ENCODE measurements around the gene SLC6A12.

Gene SLC6A12

DNA sequence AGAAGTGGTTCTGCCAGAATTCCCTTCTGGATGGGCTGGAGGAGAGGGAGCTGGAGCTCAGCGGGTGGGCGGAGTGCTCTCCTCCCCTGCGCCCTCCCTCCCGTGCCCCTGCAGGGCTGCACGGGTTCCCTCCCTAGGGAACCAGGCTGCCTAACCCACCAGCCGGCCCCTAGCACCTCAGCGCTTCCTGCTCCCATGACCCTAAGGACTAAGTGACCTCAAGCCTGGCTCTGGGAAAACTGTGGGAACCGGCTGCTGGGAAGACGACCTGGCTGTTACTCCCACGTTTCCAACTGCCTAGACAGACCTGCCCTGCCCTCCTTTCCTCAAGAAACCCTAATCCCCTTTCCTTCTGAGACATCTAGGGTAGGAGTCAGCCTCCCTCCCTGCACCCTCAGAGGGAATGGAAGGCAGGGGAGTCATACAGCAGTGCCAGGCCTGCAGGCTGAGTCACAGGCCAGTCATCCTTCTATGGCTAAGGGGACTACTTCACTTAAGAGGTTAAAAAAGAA, 31.5 kb downstream of the SLC6A12 start:
- H3K4me3 ChIP-seq (ENCODE audit: low read depth in 1 of 2, low read length in 2 of 2), result no peak overlapping the region
- H3K4me1 ChIP-seq (ENCODE audit: control insufficient read depth in 1 of 2, insufficient read depth in 2 of 2, low read length in 2 of 2), result peaks cover 13% of the 10 kb centered on the region in 2 donors
- H3K36me3 ChIP-seq (ENCODE audit: control insufficient read depth in 1 of 2, insufficient read depth in 2 of 2, low read length in 2 of 2), result no peaks in the 10 kb centered on the region
- no peaks in the 10 kb centered on the region for H3K9me3 ChIP-seq (ENCODE audit: control insufficient read depth in 1 of 2, low read length in 2 of 2)
- H3K27me3 ChIP-seq (ENCODE audit: low read depth, low read length), result peaks cover 3% of the 10 kb centered on the region
- H3K27ac ChIP-seq (ENCODE audit: low read length), result no peak overlapping the region

DNA sequence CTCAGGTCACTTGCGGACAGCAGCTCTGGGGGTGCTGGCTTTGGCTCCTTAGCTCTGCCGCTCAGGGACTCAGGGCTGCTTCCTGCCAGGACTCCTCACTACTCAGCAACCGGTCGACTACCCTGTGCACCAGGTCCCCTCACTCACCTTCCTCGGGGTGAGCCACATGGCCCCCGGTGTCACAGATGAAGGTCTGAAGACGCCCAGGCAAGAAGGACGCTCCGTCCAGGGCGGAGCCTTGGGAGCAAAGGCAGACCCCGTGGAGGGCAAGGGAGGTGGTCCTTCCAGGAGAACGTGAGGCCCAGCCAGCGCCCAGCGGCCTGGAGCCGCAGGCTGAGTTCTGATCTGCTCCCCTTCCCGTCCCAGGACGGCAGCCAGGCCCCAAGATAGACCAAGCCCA, 32.0 kb downstream of the SLC6A12 start:
- peaks cover 13 to 18% of the 10 kb centered on the region in 2 donors for H3K4me1 ChIP-seq (ENCODE audit: control insufficient read depth in 1 of 2, insufficient read depth in 2 of 2, low read length in 2 of 2)
- H3K27me3 ChIP-seq (ENCODE audit: low read depth, low read length), result peaks cover 3% of the 10 kb centered on the region
- no peaks in the 10 kb centered on the region for H3K9me3 ChIP-seq (ENCODE audit: control insufficient read depth in 1 of 2, low read length in 2 of 2)
- no peak overlapping the region for H3K4me3 ChIP-seq (ENCODE audit: low read depth in 1 of 2, low read length in 2 of 2)
- no peak overlapping the region for H3K27ac ChIP-seq (ENCODE audit: low read length)
- no peaks in the 10 kb centered on the region for H3K36me3 ChIP-seq (ENCODE audit: control insufficient read depth in 1 of 2, insufficient read depth in 2 of 2, low read length in 2 of 2)

DNA sequence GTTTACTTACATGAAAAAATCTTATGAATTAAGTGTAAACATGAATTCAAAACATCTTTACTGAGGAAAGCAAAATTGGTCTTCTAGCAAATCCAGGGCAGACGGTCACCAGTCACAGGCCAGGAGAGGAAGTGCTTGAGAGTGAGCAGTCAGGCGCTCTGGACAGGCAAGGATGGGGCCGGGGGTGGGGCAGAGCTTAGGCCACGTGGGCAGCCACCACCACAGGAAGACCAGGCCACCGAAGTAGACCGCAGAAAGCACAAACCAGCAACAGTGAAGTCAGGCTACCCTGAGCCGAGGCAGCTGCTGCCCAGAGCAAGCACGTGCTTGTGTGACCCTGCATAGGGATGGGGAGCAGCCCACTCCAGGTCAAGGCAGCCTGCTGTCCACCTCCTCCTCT, 33.5 kb downstream of the SLC6A12 start:
- H3K4me1 ChIP-seq (ENCODE audit: control insufficient read depth in 1 of 2, insufficient read depth in 2 of 2, low read length in 2 of 2), result peaks cover 13 to 28% of the 10 kb centered on the region in 2 donors
- H3K27ac ChIP-seq (ENCODE audit: low read length), result no peak overlapping the region
- H3K27me3 ChIP-seq (ENCODE audit: low read depth, low read length), result peaks cover 3% of the 10 kb centered on the region
- no peaks in the 10 kb centered on the region for H3K36me3 ChIP-seq (ENCODE audit: control insufficient read depth in 1 of 2, insufficient read depth in 2 of 2, low read length in 2 of 2)
- H3K9me3 ChIP-seq (ENCODE audit: control insufficient read depth in 1 of 2, low read length in 2 of 2), result no peaks in the 10 kb centered on the region
- H3K4me3 ChIP-seq (ENCODE audit: low read depth in 1 of 2, low read length in 2 of 2), result no peak overlapping the region

DNA sequence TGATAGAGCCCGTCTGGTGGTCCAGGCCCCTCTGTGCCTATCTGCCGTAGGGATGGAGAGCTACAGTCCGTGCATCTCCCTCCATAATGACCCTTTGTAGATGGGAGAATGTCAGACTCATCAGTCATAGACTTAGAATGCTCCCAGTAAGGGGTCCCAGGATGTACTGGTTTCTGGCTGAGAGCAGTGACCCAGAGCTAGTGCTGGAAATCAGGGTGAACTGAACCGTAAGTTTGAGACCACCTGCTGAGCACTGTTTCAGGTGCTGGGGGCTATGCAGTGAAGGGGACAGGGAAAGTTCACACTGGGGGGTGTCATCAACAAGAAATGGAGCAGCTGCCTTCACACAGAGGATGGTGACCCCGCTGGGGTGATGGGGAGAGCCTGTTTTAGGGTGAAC, 34.1 kb downstream of the SLC6A12 start:
- peaks cover 3% of the 10 kb centered on the region for H3K27me3 ChIP-seq (ENCODE audit: low read depth, low read length)
- H3K4me3 ChIP-seq (ENCODE audit: low read depth in 1 of 2, low read length in 2 of 2), result no peak overlapping the region
- peaks cover 13 to 31% of the 10 kb centered on the region in 2 donors for H3K4me1 ChIP-seq (ENCODE audit: control insufficient read depth in 1 of 2, insufficient read depth in 2 of 2, low read length in 2 of 2)
- H3K9me3 ChIP-seq (ENCODE audit: control insufficient read depth in 1 of 2, low read length in 2 of 2), result no peaks in the 10 kb centered on the region
- H3K36me3 ChIP-seq (ENCODE audit: control insufficient read depth in 1 of 2, insufficient read depth in 2 of 2, low read length in 2 of 2), result no peaks in the 10 kb centered on the region
- H3K27ac ChIP-seq (ENCODE audit: low read length), result no peak overlapping the region

DNA sequence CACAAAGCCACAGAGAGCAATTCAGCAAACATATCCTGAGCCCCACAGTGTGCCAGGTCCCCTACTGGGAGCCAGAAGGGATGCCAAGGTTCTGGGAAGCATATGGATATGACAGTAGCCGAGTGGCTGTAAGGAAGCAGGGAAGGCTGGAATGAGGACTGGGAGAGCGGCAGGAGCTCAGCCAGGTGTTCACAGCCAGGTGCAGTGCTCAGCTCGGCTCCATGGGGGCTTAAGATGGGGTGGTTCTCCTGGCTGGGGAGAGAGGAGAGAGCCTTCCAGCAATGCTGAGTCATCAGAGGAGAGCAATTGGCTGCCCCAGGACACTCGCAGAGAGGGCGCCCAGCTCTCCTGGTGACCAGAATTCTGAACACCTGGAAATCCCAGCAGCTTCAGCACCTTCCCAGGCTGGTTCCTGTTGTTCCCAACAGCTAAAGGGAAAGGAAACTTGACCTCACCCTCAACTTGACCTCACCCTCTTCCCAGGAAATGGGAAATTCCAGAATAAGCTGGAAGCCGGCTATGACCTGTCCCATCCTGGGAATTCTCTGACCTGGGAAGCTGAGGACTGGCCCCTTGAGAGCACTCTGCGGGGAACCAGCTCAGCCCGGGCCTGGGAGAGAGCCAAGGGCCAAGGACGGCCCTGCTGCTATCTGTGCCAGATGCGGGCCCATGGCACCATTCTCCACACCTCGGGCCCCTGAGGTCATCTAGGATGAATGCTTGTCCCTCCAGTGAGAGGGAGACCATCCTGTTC, 34.6 kb downstream of the SLC6A12 start:
- Histone ChIP-seq H3K27ac (ENCODE audit: low read length) (no peak overlapping the region), H3K9me3 (ENCODE audit: control insufficient read depth in 1 of 2, low read length in 2 of 2) (no peaks in the 10 kb centered on the region), H3K4me3 (ENCODE audit: low read depth in 1 of 2, low read length in 2 of 2) (no peak overlapping the region), H3K4me1 (ENCODE audit: control insufficient read depth in 1 of 2, insufficient read depth in 2 of 2, low read length in 2 of 2) (peaks cover 13 to 31% of the 10 kb centered on the region in 2 donors), H3K27me3 (ENCODE audit: low read depth, low read length) (peaks cover 3% of the 10 kb centered on the region), H3K36me3 (ENCODE audit: control insufficient read depth in 1 of 2, insufficient read depth in 2 of 2, low read length in 2 of 2) (no peaks in the 10 kb centered on the region)

DNA sequence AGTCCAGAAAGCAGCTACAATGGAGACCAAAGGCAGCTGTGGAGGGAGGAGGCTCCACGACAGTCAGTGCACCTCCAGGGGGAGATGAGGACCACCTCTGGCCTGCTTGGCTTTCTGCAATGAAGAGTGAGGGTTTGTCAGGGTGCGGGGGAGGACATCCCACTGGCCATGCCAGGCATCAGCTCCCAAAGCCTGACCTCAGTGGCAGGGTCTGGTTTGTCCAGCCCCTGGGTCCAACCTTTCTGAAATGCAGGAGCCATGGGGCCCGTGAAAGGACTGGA, 35.2 kb downstream of the SLC6A12 start:
- Histone ChIP-seq H3K4me3 (ENCODE audit: low read depth in 1 of 2, low read length in 2 of 2) (no peak overlapping the region), H3K27me3 (ENCODE audit: low read depth, low read length) (peaks cover 3% of the 10 kb centered on the region), H3K4me1 (ENCODE audit: control insufficient read depth in 1 of 2, insufficient read depth in 2 of 2, low read length in 2 of 2) (peaks cover 13 to 31% of the 10 kb centered on the region in 2 donors), H3K9me3 (ENCODE audit: control insufficient read depth in 1 of 2, low read length in 2 of 2) (no peaks in the 10 kb centered on the region), H3K27ac (ENCODE audit: low read length) (no peak overlapping the region), H3K36me3 (ENCODE audit: control insufficient read depth in 1 of 2, insufficient read depth in 2 of 2, low read length in 2 of 2) (no peaks in the 10 kb centered on the region)

DNA sequence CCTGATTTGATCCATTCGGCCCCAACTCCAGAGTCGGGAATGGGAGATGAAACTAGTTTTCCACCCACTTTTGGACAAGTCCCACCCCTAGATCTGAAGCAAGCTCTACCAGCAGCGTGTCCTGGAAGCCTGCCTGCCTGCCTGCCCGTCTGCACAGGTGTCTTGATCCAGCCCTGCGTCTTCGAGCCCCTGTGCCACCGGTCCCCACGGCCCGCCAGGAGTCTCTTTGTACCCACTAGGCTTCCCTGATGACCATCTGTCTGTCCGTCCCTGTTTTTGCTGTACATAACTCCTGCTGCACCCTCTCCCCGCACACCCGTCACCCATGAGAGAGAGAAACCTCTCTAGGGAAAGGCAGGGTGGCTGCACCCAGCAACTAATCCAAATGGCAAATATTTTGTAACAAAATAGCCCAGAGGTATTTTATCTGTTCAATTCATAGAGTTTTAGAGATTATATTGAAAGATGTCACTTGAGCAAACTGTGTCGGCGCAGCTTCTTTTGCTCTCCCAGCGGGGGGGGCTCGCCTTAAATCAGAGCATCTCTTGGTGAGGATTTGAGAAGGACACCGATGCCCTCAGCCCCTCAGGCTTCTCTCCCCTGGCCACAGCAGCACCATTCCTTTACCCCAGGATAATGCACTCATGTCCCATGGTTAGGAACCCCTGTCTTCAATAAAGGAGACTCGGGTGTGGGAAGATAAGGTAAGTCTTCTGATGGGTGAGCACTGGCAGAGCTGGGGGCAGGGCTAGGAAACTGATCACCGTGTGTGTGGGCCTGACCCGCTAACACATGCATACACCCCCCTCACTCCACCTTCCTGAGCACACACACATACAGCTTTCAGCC, 35.8 kb downstream of the SLC6A12 start:
- H3K4me3 ChIP-seq (ENCODE audit: low read depth in 1 of 2, low read length in 2 of 2), result no peak overlapping the region
- no peaks in the 10 kb centered on the region for H3K36me3 ChIP-seq (ENCODE audit: control insufficient read depth in 1 of 2, insufficient read depth in 2 of 2, low read length in 2 of 2)
- no peaks in the 10 kb centered on the region for H3K9me3 ChIP-seq (ENCODE audit: control insufficient read depth in 1 of 2, low read length in 2 of 2)
- peaks cover 13 to 32% of the 10 kb centered on the region in 2 donors for H3K4me1 ChIP-seq (ENCODE audit: control insufficient read depth in 1 of 2, insufficient read depth in 2 of 2, low read length in 2 of 2)
- H3K27me3 ChIP-seq (ENCODE audit: low read depth, low read length), result peaks cover 3% of the 10 kb centered on the region
- no peak overlapping the region for H3K27ac ChIP-seq (ENCODE audit: low read length)

DNA sequence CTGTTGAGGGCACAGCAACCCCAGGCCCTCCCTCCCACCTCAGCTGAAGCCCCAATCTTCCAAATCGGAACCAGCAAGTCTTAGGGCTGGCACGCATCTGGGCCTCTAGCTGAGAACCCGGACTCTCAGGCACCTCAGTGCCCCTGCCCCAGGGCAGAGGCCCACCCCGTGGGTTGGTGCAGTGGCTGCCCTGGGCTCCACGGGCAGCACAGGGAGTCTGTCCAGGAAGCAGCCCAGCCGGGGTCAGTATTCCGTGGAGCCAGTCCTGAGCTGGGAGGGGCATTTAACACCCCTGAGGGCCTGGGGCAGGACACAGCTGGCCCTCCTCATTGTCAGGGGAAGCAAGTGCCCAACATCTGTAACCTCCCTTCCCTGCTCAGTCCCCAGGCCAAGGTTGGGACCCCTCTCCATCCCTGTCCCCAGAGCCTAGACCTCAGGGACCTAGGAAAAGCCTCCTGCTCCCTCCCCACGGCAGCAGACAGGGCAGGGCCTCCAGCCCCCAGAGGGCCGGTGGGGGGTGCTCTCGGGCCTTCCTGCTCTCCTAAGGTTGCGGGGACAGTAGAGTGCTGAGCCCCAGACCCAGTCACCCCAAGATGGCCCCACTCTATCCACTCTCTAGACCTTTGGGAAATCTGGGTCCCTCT, 36.5 kb downstream of the SLC6A12 start:
- Histone ChIP-seq H3K4me1 (ENCODE audit: control insufficient read depth in 1 of 2, insufficient read depth in 2 of 2, low read length in 2 of 2) (peaks cover 13 to 36% of the 10 kb centered on the region in 2 donors), H3K4me3 (ENCODE audit: low read depth in 1 of 2, low read length in 2 of 2) (no peak overlapping the region), H3K36me3 (ENCODE audit: control insufficient read depth in 1 of 2, insufficient read depth in 2 of 2, low read length in 2 of 2) (no peaks in the 10 kb centered on the region), H3K27me3 (ENCODE audit: low read depth, low read length) (peaks cover 3% of the 10 kb centered on the region), H3K9me3 (ENCODE audit: control insufficient read depth in 1 of 2, low read length in 2 of 2) (no peaks in the 10 kb centered on the region), H3K27ac (ENCODE audit: low read length) (no peak overlapping the region)

DNA sequence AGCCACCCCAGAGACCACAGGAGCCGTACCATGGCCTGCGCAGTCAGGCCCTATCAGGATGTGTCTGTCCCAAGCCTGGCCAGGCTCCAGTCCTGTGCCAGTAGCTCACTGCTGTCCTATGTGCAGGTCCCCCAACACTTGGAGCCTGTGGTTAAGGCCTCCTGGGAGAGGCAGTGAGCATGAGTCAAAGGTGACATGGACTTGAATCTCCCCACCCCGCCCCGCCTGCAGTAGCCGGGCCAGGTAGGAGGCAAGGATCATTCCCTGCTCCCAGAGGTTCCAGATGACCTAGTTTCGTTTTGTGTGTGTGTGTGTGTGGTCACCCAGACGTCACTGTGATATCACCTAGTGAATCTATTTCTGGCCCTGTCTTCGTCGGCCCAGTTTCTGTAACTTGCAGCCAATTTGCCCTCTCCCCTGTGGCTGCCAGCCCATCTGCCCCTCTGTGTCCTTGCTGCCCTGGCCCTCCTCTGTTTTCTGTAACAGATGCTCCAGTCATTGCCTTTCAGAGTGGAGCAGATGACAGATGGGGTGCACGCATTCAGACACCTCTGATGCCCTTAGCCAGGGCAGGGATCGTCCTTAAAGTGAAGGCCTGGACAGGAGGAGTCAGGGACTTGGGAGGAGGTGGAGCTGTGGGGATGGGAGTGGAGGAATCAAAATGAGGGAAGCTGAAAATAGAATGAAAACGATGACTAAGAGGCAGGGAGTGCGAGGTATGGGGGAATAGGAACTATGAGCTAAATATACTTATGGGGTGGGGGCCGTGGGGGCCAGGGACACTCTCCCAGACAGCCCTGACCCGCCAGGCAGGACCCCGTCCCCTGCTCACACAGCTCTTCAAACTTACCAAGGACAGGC, 37.4 kb downstream of the SLC6A12 start:
- peak overlapping the region; percentile 39 for H3K27ac ChIP-seq (ENCODE audit: low read length)
- H3K4me3 ChIP-seq (ENCODE audit: low read depth in 1 of 2, low read length in 2 of 2), result no peak overlapping the region
- no peaks in the 10 kb centered on the region for H3K9me3 ChIP-seq (ENCODE audit: control insufficient read depth in 1 of 2, low read length in 2 of 2)
- H3K4me1 ChIP-seq (ENCODE audit: control insufficient read depth in 1 of 2, insufficient read depth in 2 of 2, low read length in 2 of 2), result peaks cover 13 to 36% of the 10 kb centered on the region in 2 donors
- H3K36me3 ChIP-seq (ENCODE audit: control insufficient read depth in 1 of 2, insufficient read depth in 2 of 2, low read length in 2 of 2), result no peaks in the 10 kb centered on the region
- peaks cover 3% of the 10 kb centered on the region for H3K27me3 ChIP-seq (ENCODE audit: low read depth, low read length)

DNA sequence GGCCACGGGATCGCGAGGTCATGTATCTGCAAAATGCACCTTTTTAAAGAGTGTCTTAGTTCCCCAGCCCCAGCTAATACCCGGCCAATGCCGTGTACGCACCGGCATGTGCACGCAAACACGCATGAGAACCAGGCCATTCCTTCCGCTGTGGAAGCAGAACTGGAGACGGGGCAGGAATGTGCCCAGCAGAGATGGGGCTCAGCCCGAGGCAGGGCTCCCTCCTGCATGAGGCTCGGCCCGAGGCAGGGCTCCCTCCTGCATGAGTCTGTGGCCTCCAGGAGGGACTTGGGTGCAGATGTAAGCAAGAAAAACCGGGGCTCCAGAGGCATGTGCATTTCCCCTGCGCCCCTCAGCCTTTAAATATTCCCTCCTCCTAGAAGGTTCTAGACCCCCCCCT, 38.2 kb downstream of the SLC6A12 start:
- Histone ChIP-seq H3K27ac (ENCODE audit: low read length) (no peak overlapping the region), H3K4me1 (ENCODE audit: control insufficient read depth in 1 of 2, insufficient read depth in 2 of 2, low read length in 2 of 2) (peaks cover 13 to 36% of the 10 kb centered on the region in 2 donors), H3K4me3 (ENCODE audit: low read depth in 1 of 2, low read length in 2 of 2) (no peak overlapping the region), H3K36me3 (ENCODE audit: control insufficient read depth in 1 of 2, insufficient read depth in 2 of 2, low read length in 2 of 2) (no peaks in the 10 kb centered on the region), H3K27me3 (ENCODE audit: low read depth, low read length) (peaks cover 3% of the 10 kb centered on the region), H3K9me3 (ENCODE audit: control insufficient read depth in 1 of 2, low read length in 2 of 2) (no peaks in the 10 kb centered on the region)
